22Rv1 (cell line): ENCODE results near the gene FAM219A.
"Not testable (repeated sequence)": the region's sequence is repeated elsewhere in the genome, so short reads cannot be mapped to it uniquely, and the experiment has no call there.

Source experiments
- H3K27ac ChIP-seq: fragments of 450-650 bp; 2 replicates; pipeline ENCODE4 v1.5.1; 2017
- CTCF ChIP-seq: fragments of 450-650 bp; IDR thresholded peaks from 2 replicates; pipeline ENCODE4 v1.5.1; 2017; ENCODE audit warnings: mild to moderate bottlenecking
- ZFX ChIP-seq: fragments of 450-650 bp; IDR thresholded peaks from 2 replicates; pipeline ENCODE4 v1.6.1; 2017; ENCODE audit warnings: antibody characterized with exemption, borderline replicate concordance

Gene FAM219A

GRCh38 chr9:34363619-34364351, 94.6 kb downstream of the FAM219A start:
- TF ChIP-seq ZFX (no peak), CTCF (no peak)
- no peak overlapping the region for H3K27ac ChIP-seq

GRCh38 chr9:34362614-34363214, 95.7 kb downstream of the FAM219A start:
- no peak overlapping the region for H3K27ac ChIP-seq
- TF ChIP-seq CTCF = no peak
- TF ChIP-seq ZFX = no peak

- not testable (repeated sequence) for H3K27ac ChIP-seq
Observed at GRCh38 chr9:34352957-34353356, 105.4 kb downstream of the FAM219A start.

- H3K27ac ChIP-seq = not testable (repeated sequence)
Observed at GRCh38 chr9:34352122-34352652, 106.2 kb downstream of the FAM219A start.

- H3K27ac ChIP-seq = no peak overlapping the region
- TF ChIP-seq CTCF = no peak
Observed at GRCh38 chr9:34349324-34349723, 109.0 kb downstream of the FAM219A start.
